PC-3 (cell line): ENCODE data around the gene CGN. TPM values are rescaled to one million over a fixed set of nuclear protein-coding genes. Genes with fewer than 3 reads are reported as not detected.

Source experiments
- ATAC-seq: fragments of 200-7000 bp; cut with Tn5 transposase; 2 replicates; pipeline ENCODE4 v1.9.1; 2020; ENCODE audit warnings: mild to moderate bottlenecking, moderate library complexity
- BruUV-seq: library from RNA; stranded (reverse); fragments of 400-500 nt; replicated peaks from 2 replicates; lab custom pipeline; 2021; lab: Mats Ljungman, UMichigan
- CTCF ChIA-PET: fragments of 300-600 bp; sonication (Branson Sonifier 250); formaldehyde crosslinking; loops from one replicate; lab custom pipeline; 2022; ENCODE audit warnings: antibody characterized with exemption; lab: Charles Lee
- POLR2A ChIA-PET: fragments of 300-600 bp; sonication (Branson Sonifier 250); formaldehyde crosslinking; loops from one replicate; lab custom pipeline; 2022; ENCODE audit warnings: antibody characterized with exemption; ENCODE audit not compliant: unreplicated experiment; lab: Charles Lee
- DNase-seq: peaks from one replicate; pipeline ENCODE4 v3.0.0-alpha.2; 2015
- H2AFZ ChIP-seq: fragments of 300-600 bp; sonication (generic); 2 replicates; pipeline ENCODE4 v1.6.0; 2016; ENCODE audit warnings: antibody characterized with exemption, low read length
- H3F3A ChIP-seq: fragments of 300-600 bp; sonication (generic); one replicate; pipeline ENCODE4 v1.6.0; 2017; ENCODE audit warnings: antibody characterized with exemption, low read length, control low read depth, mild to moderate bottlenecking; ENCODE audit not compliant: unreplicated experiment
- H3K27ac ChIP-seq: fragments of 300-600 bp; sonication (generic); 2 replicates; pipeline ENCODE4 v1.5.1; 2016; ENCODE audit warnings: mild to moderate bottlenecking, low read length
- H3K27me3 ChIP-seq: fragments of 300-600 bp; sonication (generic); 2 replicates; pipeline ENCODE4 v1.6.1; 2016; ENCODE audit warnings: low read length, mixed read lengths
- H3K36me3 ChIP-seq: fragments of 300-600 bp; sonication (generic); 2 replicates; pipeline ENCODE4 v1.6.1; 2016; ENCODE audit warnings: low read depth, mixed run types, low read length, mixed read lengths
- H3K4me1 ChIP-seq: fragments of 300-600 bp; sonication (generic); 2 replicates; pipeline ENCODE4 v1.5.1; 2016; ENCODE audit warnings: low read length; ENCODE audit not compliant: insufficient read depth
- H3K4me2 ChIP-seq: fragments of 300-600 bp; sonication (generic); 2 replicates; pipeline ENCODE4 v1.6.0; 2016; ENCODE audit warnings: low read length
- H3K4me3 ChIP-seq: fragments of 300-600 bp; sonication (generic); 2 replicates; pipeline ENCODE4 v1.5.1; 2016; ENCODE audit warnings: mild to moderate bottlenecking, low read length, mixed read lengths
- H3K79me2 ChIP-seq: fragments of 300-600 bp; sonication (generic); 2 replicates; pipeline ENCODE4 v1.6.1; 2017; ENCODE audit warnings: low read length, mixed read lengths
- H3K9ac ChIP-seq: fragments of 300-600 bp; sonication (generic); 2 replicates; pipeline ENCODE4 v1.6.0; 2016; ENCODE audit warnings: mild to moderate bottlenecking, low read length
- H3K9me2 ChIP-seq: fragments of 300-600 bp; sonication (generic); replicated peaks from 2 replicates; pipeline ENCODE4 v1.6.1; 2016; ENCODE audit warnings: mixed run types, low read length, mixed read lengths
- H3K9me3 ChIP-seq: fragments of 300-600 bp; sonication (generic); 2 replicates; pipeline ENCODE4 v1.6.1; 2016; ENCODE audit warnings: low read length, mixed read lengths
- H4K20me1 ChIP-seq: fragments of 300-600 bp; sonication (generic); 2 replicates; pipeline ENCODE4 v1.6.1; 2016; ENCODE audit warnings: low read length, mixed read lengths
- CTCF ChIP-seq: fragments of 300-600 bp; sonication (generic); conservative IDR thresholded peaks from 2 replicates; pipeline ENCODE4 v1.5.1; 2017; ENCODE audit warnings: antibody characterized with exemption, low read depth, mild to moderate bottlenecking, low read length
- EZH2 ChIP-seq: fragments of 300-600 bp; sonication (generic); IDR thresholded peaks from one replicate; pipeline ENCODE4 v1.6.1; 2017; ENCODE audit warnings: antibody characterized with exemption, mild to moderate bottlenecking, low read length; ENCODE audit not compliant: unreplicated experiment
- EZH2phosphoT487 ChIP-seq: fragments of 300-600 bp; sonication (generic); IDR thresholded peaks from 2 replicates; pipeline ENCODE4 v1.6.1; 2018; ENCODE audit warnings: mild to moderate bottlenecking, antibody characterized with exemption, low read length, borderline replicate concordance
- intact Hi-C: fragments of 100-400 bp; cut with micrococcal nuclease; formaldehyde crosslinking; loops from 2 replicates; pipeline ENCODE4 v1.9.0; 2023
- total RNA-seq: library from RNA; depleted of rRNA; stranded (reverse); fragments of >200 nt; gene quantifications from 2 replicates; pipeline ENCODE4 v1.2.3, GENCODE V29; 2014

The CGN gene
- total RNA-seq, 1 experiment from 2014 or later, result 13.3 TPM

- H3K27ac ChIP-seq, result peak overlapping the region; percentile 96
- ATAC-seq (no peak), DNase-seq (no peak)
- H3K9me2 ChIP-seq, result no peaks in the 10 kb centered on the region
- peak overlapping the region; percentile 84 for H3K4me3 ChIP-seq
- no peak for TF ChIP-seq EZH2
- no peak for TF ChIP-seq CTCF
- no peak for TF ChIP-seq EZH2phosphoT487
- CTCF ChIA-PET, result no interaction called here
- no TSS peak for BruUV-seq
- no peaks in the 10 kb centered on the region for H4K20me1 ChIP-seq
- H3K4me2 ChIP-seq, result peak overlapping the region; percentile 95
- peak overlapping the region; percentile 78 for H3K9ac ChIP-seq
- POLR2A ChIA-PET, result interaction anchor here (0.6 kb wide), 1 partner anchor 25 kb away, joined by 4 read pairs; no protein-coding TSS in a partner anchor
- peak overlapping the region; percentile 15; the same call in 1 of the 2 replicates for H2AFZ ChIP-seq
- H3K27me3 ChIP-seq, result no peaks in the 10 kb centered on the region
- 0 out of 2 replicates have a peak, but pooled peaks cover under 1% of the 10 kb centered on the region for H3K36me3 ChIP-seq
- H3K9me3 ChIP-seq, result no peaks in the 10 kb centered on the region
- H3F3A ChIP-seq, result peaks cover 11% of the 10 kb centered on the region
- peaks cover 50% of the 10 kb centered on the region for H3K79me2 ChIP-seq
- intact Hi-C loops, result no loop called here
- H3K4me1 ChIP-seq, result peaks cover 55% of the 10 kb centered on the region
Measured at GRCh38 chr1:151514366-151514765, 3.2 kb downstream of the CGN start.

DNA sequence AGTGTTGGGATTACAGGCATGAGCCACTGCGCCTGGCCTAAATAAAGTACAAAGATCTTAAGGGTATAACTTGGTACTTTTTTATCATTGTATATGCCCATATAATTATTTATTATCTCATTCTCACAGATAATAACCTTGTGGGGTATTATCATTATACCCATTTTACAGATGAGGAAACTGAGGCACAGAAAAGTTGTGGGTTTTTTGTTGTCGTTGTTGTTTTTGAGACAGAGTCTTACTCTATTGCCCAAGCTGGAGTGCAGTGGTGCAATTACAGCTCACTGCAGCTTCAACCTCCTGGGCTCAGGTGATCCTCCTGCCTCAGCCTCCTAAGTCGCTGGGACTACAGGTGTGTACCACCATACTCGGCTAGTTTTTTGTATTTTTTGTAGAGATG is 4.1 kb downstream of the CGN start:
- Histone ChIP-seq H3F3A (peaks cover 11% of the 10 kb centered on the region), H3K27me3 (no peaks in the 10 kb centered on the region), H3K36me3 (0 out of 2 replicates have a peak, but pooled peaks cover 2% of the 10 kb centered on the region), H3K9me3 (no peaks in the 10 kb centered on the region), H3K9ac (no peak overlapping the region), H4K20me1 (no peaks in the 10 kb centered on the region), H3K4me3 (no peak overlapping the region), H3K4me2 (no peak overlapping the region; the same call in 1 of the 2 replicates), H3K9me2 (no peaks in the 10 kb centered on the region), H3K4me1 (peaks cover 51% of the 10 kb centered on the region), H3K27ac (peak overlapping the region; percentile 96; the same call in 1 of the 2 replicates), H2AFZ (no peak overlapping the region), H3K79me2 (peaks cover 50% of the 10 kb centered on the region)
- POLR2A ChIA-PET, result no interaction called here
- DNase-seq, result no peak
- BruUV-seq, result no TSS peak
- no peak for TF ChIP-seq EZH2phosphoT487
- no peak for TF ChIP-seq EZH2
- no peak for TF ChIP-seq CTCF
- intact Hi-C loops, result no loop called here
- ATAC-seq, result no peak
- CTCF ChIA-PET, result no interaction called here

DNA sequence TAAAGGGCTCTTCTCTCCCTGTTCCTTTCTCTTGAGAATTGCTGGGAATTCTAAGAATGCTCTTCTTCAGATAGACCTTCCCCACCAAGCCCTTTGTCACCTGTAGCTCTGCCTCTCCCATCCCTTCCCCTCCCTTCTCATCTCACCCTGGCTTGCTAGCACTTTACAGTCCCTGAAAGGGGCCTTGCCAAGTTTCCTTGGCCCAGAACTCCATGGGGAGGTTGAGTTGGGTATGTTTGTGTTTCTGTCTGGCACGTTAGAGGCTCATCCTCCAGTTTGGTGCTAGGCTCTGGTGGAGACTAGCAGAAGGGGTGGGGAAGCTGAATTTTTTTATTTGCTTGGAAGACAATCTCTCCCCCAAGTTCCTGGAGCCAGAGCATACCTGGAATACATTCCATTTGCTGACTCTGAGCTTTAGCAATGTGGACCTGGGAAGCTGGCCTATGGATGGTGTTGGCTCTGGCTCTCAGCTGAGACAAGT is 4.9 kb downstream of the CGN start:
- H3K36me3 ChIP-seq, result 0 out of 2 replicates have a peak, but pooled peaks cover 2% of the 10 kb centered on the region
- intact Hi-C loops, result no loop called here
- H3K9me2 ChIP-seq, result no peaks in the 10 kb centered on the region
- H4K20me1 ChIP-seq, result no peaks in the 10 kb centered on the region
- H3K79me2 ChIP-seq, result peaks cover 50% of the 10 kb centered on the region
- BruUV-seq, result no TSS peak
- ChIA-PET CTCF (no interaction called here), POLR2A (interaction anchor here (0.5 to 0.7 kb wide), 2 partner anchors 21 to 43 kb away, joined by 13 to 17 read pairs; no protein-coding TSS in a partner anchor)
- ATAC-seq, result no peak
- peak; percentile 90 for DNase-seq
- H3F3A ChIP-seq, result peaks cover 11% of the 10 kb centered on the region
- peak overlapping the region; percentile 23 for H3K27ac ChIP-seq
- no peak overlapping the region for H2AFZ ChIP-seq
- H3K4me2 ChIP-seq, result peak overlapping the region; percentile 36
- peaks cover 46% of the 10 kb centered on the region for H3K4me1 ChIP-seq
- no peaks in the 10 kb centered on the region for H3K27me3 ChIP-seq
- H3K9me3 ChIP-seq, result no peaks in the 10 kb centered on the region
- H3K9ac ChIP-seq, result no peak overlapping the region
- no peak overlapping the region for H3K4me3 ChIP-seq
- TF ChIP-seq EZH2phosphoT487 (no peak), EZH2 (no peak), CTCF (no peak)
